Caco-2 (cell line): ENCODE results near the gene ENC1. TPM values are rescaled to one million over a fixed set of nuclear protein-coding genes. Genes with fewer than 3 reads are reported as not detected.

ENCODE experiments used
- BruUV-seq: library from RNA; stranded (reverse); fragments of 400-500 nt; replicated peaks from 2 replicates; lab custom pipeline; 2021; lab: Mats Ljungman, UMichigan
- CTCF ChIA-PET: fragments of 300-600 bp; sonication (Branson Sonifier 250); formaldehyde crosslinking; loops from one replicate; lab custom pipeline; 2022; ENCODE audit warnings: antibody characterized with exemption; lab: Charles Lee
- POLR2A ChIA-PET: fragments of 300-600 bp; sonication (Branson Sonifier 250); formaldehyde crosslinking; loops from one replicate; lab custom pipeline; 2022; ENCODE audit warnings: antibody characterized with exemption; lab: Charles Lee
- DNase-seq, 2 experiments: peaks; one replicate each; pipeline versions ENCODE4 v3.0.0 to v3.0.0-alpha.2; 2020 to 2022
- H3K27me3 ChIP-seq: replicated peaks from 2 replicates; pipeline ENCODE4 v1.6.0; 2011; ENCODE audit warnings: low read length; ENCODE audit not compliant: control insufficient read depth, insufficient read depth
- H3K36me3 ChIP-seq: 2 replicates; pipeline ENCODE4 v1.5.1; 2011; ENCODE audit warnings: low read length; ENCODE audit not compliant: control insufficient read depth, insufficient read depth
- H3K4me1 ChIP-seq: fragments of 250-450 bp; sonication (Bioruptor Pico); 2 replicates; pipeline ENCODE4 v1.5.1; 2020; ENCODE audit warnings: mild to moderate bottlenecking
- H3K4me3 ChIP-seq: 2 replicates; pipeline ENCODE4 v1.5.1; 2011; ENCODE audit warnings: low read depth, mild to moderate bottlenecking, control low read depth, low read length
- H3K9me3 ChIP-seq: fragments of 250-450 bp; sonication (Bioruptor Pico); 2 replicates; pipeline ENCODE4 v1.5.1; 2020; ENCODE audit warnings: mild to moderate bottlenecking, moderate library complexity
- H3K27ac Mint-ChIP-seq: one replicate; pipeline ENCODE4 v1.8.0; 2022; ENCODE audit warnings: mixed read lengths; ENCODE audit not compliant: unreplicated experiment
- H3K27me3 Mint-ChIP-seq: one replicate; pipeline ENCODE4 v1.8.0; 2022; ENCODE audit warnings: mixed read lengths; ENCODE audit not compliant: insufficient read depth, unreplicated experiment
- H3K36me3 Mint-ChIP-seq: one replicate; pipeline ENCODE4 v1.8.0; 2022; ENCODE audit warnings: mild to moderate bottlenecking, mixed read lengths; ENCODE audit not compliant: insufficient read depth, unreplicated experiment
- H3K4me1 Mint-ChIP-seq: one replicate; pipeline ENCODE4 v1.8.0; 2022; ENCODE audit warnings: low read depth, mixed read lengths; ENCODE audit not compliant: unreplicated experiment
- H3K4me3 Mint-ChIP-seq: one replicate; pipeline ENCODE4 v1.8.0; 2022; ENCODE audit warnings: mild to moderate bottlenecking, moderate library complexity, mixed read lengths; ENCODE audit not compliant: unreplicated experiment
- H3K9me3 Mint-ChIP-seq: one replicate; pipeline ENCODE4 v1.8.0; 2022; ENCODE audit warnings: mixed read lengths; ENCODE audit not compliant: unreplicated experiment
- CTCF ChIP-seq, 2 experiments: fragments of 200-600 bp in 1 of 2; IDR thresholded peaks; 1 replicate in 1 of 2; 2 replicates in 1 of 2; pipeline versions ENCODE4 v1.5.1 to v1.8.0; 2011 to 2022; ENCODE audit warnings: antibody characterized with exemption in 1 of 2, control low read depth in 1 of 2, inconsistent platforms in 1 of 2, low read depth in 1 of 2, low read length in 1 of 2, mild to moderate bottlenecking in 1 of 2, moderate library complexity in 1 of 2; ENCODE audit not compliant: insufficient read depth in 1 of 2, severe bottlenecking in 1 of 2, unreplicated experiment in 1 of 2
- intact Hi-C: fragments of 100-400 bp; cut with micrococcal nuclease; formaldehyde crosslinking; loops from one replicate; pipeline ENCODE4 v1.10.0; 2022; ENCODE audit not compliant: unreplicated experiment
- total RNA-seq: library from RNA; stranded (reverse); gene quantifications from 2 replicates; pipeline ENCODE4 v1.2.3, GENCODE V29; 2022

ENC1 gene
- total RNA-seq, 1 experiment from 2014 or later, result 92.7 TPM

GRCh38 chr5:74625742-74626241 is 14.7 kb downstream of the ENC1 start:
- Histone ChIP-seq H3K4me1 (peaks cover 40% of the 10 kb centered on the region), H3K27me3 (no peaks in the 10 kb centered on the region), H3K4me3 (no peak overlapping the region), H3K36me3 (peaks cover 11% of the 10 kb centered on the region; the same call in 1 of the 2 replicates), H3K9me3 (no peaks in the 10 kb centered on the region)
- Mint-ChIP-seq H3K27ac (peak overlapping the region; percentile 65), H3K4me3 (no peak overlapping the region), H3K27me3 (no peaks in the 10 kb centered on the region), H3K36me3 (peaks cover 60% of the 10 kb centered on the region), H3K9me3 (no peaks in the 10 kb centered on the region), H3K4me1 (peaks cover 57% of the 10 kb centered on the region)
- peak in 1 of 2 experiments; percentile 29 for TF ChIP-seq CTCF (IDR thresholded peaks at IDR 0.05; ENCODE audit: insufficient read depth in 1 of 2, low read depth in 1 of 2, low read length in 1 of 2, severe bottlenecking in 1 of 2, unreplicated experiment in 1 of 2)
- ChIA-PET CTCF (interaction anchor here (0.8 to 1.6 kb wide), 2 partner anchors 13 to 231 kb away, joined by 3 read pairs; no protein-coding TSS in a partner anchor), POLR2A (interaction anchor here (0.9 kb wide), 1 partner anchor 15 kb away, joined by 3 read pairs; the partner anchor contains the start of gene ENC1)
- no peak for DNase-seq
- no TSS peak for BruUV-seq
- intact Hi-C loops, result no loop called here

GRCh38 chr5:74624931-74625505 is 15.5 kb downstream of the ENC1 start:
- H3K27me3 Mint-ChIP-seq, result no peaks in the 10 kb centered on the region
- H3K36me3 ChIP-seq, result peaks cover 8% of the 10 kb centered on the region; the same call in 1 of the 2 replicates
- H3K4me1 Mint-ChIP-seq, result peaks cover 50% of the 10 kb centered on the region
- ChIA-PET CTCF (interaction anchor here (0.8 to 1.6 kb wide), 2 partner anchors 12 to 230 kb away, joined by 3 read pairs; no protein-coding TSS in a partner anchor), POLR2A (no interaction called here)
- DNase-seq, result no peak
- no peak overlapping the region for H3K4me3 Mint-ChIP-seq
- H3K9me3 ChIP-seq, result no peaks in the 10 kb centered on the region
- no peaks in the 10 kb centered on the region for H3K27me3 ChIP-seq
- no peak for TF ChIP-seq CTCF (IDR thresholded peaks at IDR 0.05; ENCODE audit: insufficient read depth in 1 of 2, low read depth in 1 of 2, low read length in 1 of 2, severe bottlenecking in 1 of 2, unreplicated experiment in 1 of 2)
- intact Hi-C loops, result no loop called here
- peaks cover 52% of the 10 kb centered on the region for H3K36me3 Mint-ChIP-seq
- H3K4me3 ChIP-seq, result no peak overlapping the region
- BruUV-seq, result no TSS peak
- peak overlapping the region; percentile 65 for H3K27ac Mint-ChIP-seq
- H3K4me1 ChIP-seq, result peaks cover 34% of the 10 kb centered on the region
- no peaks in the 10 kb centered on the region for H3K9me3 Mint-ChIP-seq

- peaks cover 7% of the 10 kb centered on the region; the same call in 1 of the 2 replicates for H3K36me3 ChIP-seq
- H3K27me3 ChIP-seq, result no peaks in the 10 kb centered on the region
- no peak for TF ChIP-seq CTCF (IDR thresholded peaks at IDR 0.05; ENCODE audit: insufficient read depth in 1 of 2, low read depth in 1 of 2, low read length in 1 of 2, severe bottlenecking in 1 of 2, unreplicated experiment in 1 of 2)
- Mint-ChIP-seq H3K4me3 (no peak overlapping the region), H3K36me3 (peaks cover 47% of the 10 kb centered on the region), H3K4me1 (peaks cover 55% of the 10 kb centered on the region), H3K27ac (peak overlapping the region; percentile 65), H3K9me3 (no peaks in the 10 kb centered on the region), H3K27me3 (no peaks in the 10 kb centered on the region)
- ChIA-PET POLR2A (no interaction called here), CTCF (no interaction called here)
- peak; percentile 54 to 62 for DNase-seq
- H3K9me3 ChIP-seq, result no peaks in the 10 kb centered on the region
- intact Hi-C loops, result no loop called here
- no TSS peak for BruUV-seq
- peaks cover 37% of the 10 kb centered on the region for H3K4me1 ChIP-seq
- H3K4me3 ChIP-seq, result no peak overlapping the region
Measured at GRCh38 chr5:74624501-74624900, 16.0 kb downstream of the ENC1 start.
